Cortex of kidney (tissue), 1 donor: Measurements from ENCODE around the gene ARHGEF17.

Experiments used
- DNase-seq: peaks from one replicate; lab custom pipeline; 2025; lab: John Stamatoyannopoulos, UW

ARHGEF17 gene

GRCh38 chr11:73291781-73292524, 16.1 kb upstream of the ARHGEF17 start:
- DNase-seq: no peak

- no peak for DNase-seq
Observed at GRCh38 chr11:73292525-73292894, 15.6 kb upstream of the ARHGEF17 start.

- no peak for DNase-seq
Observed at GRCh38 chr11:73293356-73293936, 14.6 kb upstream of the ARHGEF17 start.

- DNase-seq: no peak
Observed at GRCh38 chr11:73294604-73295003, 13.5 kb upstream of the ARHGEF17 start.

- DNase-seq: no peak
Observed at GRCh38 chr11:73295241-73295995, 12.7 kb upstream of the ARHGEF17 start.

- no peak for DNase-seq
Observed at GRCh38 chr11:73295996-73296318, 12.1 kb upstream of the ARHGEF17 start.

- no peak for DNase-seq
Observed at GRCh38 chr11:73296501-73297230, 11.4 kb upstream of the ARHGEF17 start.

- no peak for DNase-seq
Observed at GRCh38 chr11:73297231-73297590, 10.9 kb upstream of the ARHGEF17 start.

GRCh38 chr11:73297702-73298101, 10.4 kb upstream of the ARHGEF17 start:
- no peak for DNase-seq

- no peak for DNase-seq
Observed at GRCh38 chr11:73298233-73298632, 9.8 kb upstream of the ARHGEF17 start.

- DNase-seq: no peak
Observed at GRCh38 chr11:73299751-73300150, 8.3 kb upstream of the ARHGEF17 start.

GRCh38 chr11:73306069-73306841, 1.8 kb upstream of the ARHGEF17 start:
- no peak for DNase-seq

GRCh38 chr11:73306977-73307322, 1.1 kb upstream of the ARHGEF17 start:
- DNase-seq: no peak

- peak; percentile 73 for DNase-seq
Observed at GRCh38 chr11:73307323-73308002, 613 bp upstream of the ARHGEF17 start.

GRCh38 chr11:73308961-73309919, 1.2 kb downstream of the ARHGEF17 start:
- no peak for DNase-seq

- no peak for DNase-seq
Observed at GRCh38 chr11:73310076-73310475, 2.0 kb downstream of the ARHGEF17 start.

- no peak for DNase-seq
Observed at GRCh38 chr11:73310661-73311393, 2.8 kb downstream of the ARHGEF17 start.

- no peak for DNase-seq
Observed at GRCh38 chr11:73311394-73311869, 3.4 kb downstream of the ARHGEF17 start.

GRCh38 chr11:73312036-73312435, 4.0 kb downstream of the ARHGEF17 start:
- DNase-seq: no peak
